CD4-positive, alpha-beta T cell treated with Interleukin-17A for 1 hour (primary cell): ENCODE measurements around the gene NNMT.

Experiments used
- DNase-seq: peaks from one replicate; pipeline ENCODE4 v3.0.0-alpha.2; 2020

NNMT gene

GRCh38 chr11:114295676-114296604 lies at the start of gene NNMT:
Gene NNMT, plus strand, starts transcription at chr11:114296399. Its CDS starts 158 bp downstream, at chr11:114296557.
- DNase-seq: no peak

- DNase-seq: no peak
Measured at GRCh38 chr11:114247070-114247789, 49.0 kb upstream of the NNMT start.

DNA sequence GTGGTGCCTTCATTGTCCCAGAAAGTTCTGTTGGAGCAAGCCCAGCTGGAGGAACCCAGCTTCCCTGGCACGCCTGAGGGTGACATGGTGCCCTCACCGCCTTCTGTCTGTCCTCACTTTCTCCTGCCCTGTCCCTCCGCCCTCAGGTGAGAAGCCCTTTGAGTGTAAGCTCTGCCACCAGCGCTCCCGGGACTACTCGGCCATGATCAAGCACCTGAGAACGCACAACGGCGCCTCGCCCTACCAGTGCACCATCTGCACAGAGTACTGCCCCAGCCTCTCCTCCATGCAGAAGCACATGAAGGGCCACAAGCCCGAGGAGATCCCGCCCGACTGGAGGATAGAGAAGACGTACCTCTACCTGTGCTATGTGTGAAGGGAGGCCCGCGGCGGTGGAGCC lies 46.0 kb upstream of the NNMT start:
- DNase-seq: no peak

- DNase-seq: no peak
Measured at GRCh38 chr11:114250993-114251814, 45.0 kb upstream of the NNMT start.

- no peak for DNase-seq
Measured at GRCh38 chr11:114251815-114252337, 44.3 kb upstream of the NNMT start.

DNA sequence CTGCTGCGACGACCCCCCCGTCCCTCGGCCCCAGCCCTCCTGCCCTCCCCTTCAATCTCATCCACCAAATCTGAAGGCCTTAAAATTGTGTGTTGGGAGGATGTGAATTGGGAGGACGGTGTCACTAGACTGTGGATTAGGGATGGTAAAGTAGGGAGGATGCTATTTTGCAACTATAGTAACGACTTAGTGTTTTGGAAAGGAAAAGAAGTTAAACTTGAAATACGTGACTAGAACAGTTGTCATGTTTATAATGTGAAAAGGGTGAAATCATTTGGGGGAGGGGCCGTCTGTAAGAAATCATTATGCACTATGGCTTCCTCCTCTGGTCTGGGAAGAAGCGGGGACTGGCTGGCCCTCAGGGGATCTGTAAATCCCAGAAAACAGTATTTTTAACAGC lies 43.4 kb upstream of the NNMT start:
- no peak for DNase-seq

DNA sequence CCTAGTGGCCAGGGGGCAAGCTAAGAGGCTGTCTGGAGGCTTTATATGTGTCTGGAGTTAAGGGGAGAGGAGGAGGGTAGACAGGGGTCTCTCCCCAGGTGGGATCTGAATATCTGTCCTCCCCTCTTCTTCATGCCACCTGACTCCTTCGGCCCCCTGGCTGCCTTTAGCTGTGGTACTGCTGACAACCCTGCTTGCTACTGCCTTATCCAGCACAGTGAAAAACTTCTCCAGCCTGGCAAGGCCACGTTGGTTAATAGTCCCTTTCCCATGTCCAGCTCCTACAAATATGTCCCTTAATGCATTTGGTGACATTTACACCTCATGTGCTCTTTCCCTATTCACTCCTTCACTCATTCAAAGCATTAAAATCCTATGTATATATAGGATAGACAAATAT lies 42.4 kb upstream of the NNMT start:
- no peak for DNase-seq

- DNase-seq: no peak
Measured at GRCh38 chr11:114254571-114255146, 41.5 kb upstream of the NNMT start.

DNA sequence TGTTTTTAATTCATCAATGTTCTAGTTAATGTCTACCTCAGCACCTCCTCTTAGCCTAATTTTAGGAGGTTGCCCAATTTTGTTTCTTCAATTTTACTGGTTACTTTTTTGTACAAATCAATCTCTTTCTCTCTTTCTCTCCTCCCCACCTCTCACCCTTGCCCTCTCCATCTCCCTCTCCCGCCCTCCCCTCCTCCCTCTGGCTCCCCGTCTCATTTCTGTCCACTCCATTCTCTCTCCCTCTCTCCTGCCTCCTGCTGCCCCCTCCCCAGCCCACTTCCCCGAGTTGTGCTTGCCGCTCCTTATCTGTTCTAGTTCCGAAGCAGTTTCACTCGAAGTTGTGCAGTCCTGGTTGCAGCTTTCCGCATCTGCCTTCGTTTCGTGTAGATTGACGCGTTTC lies 40.9 kb upstream of the NNMT start:
- DNase-seq: no peak

GRCh38 chr11:114256176-114256966 lies 39.8 kb upstream of the NNMT start:
- DNase-seq: no peak

DNA sequence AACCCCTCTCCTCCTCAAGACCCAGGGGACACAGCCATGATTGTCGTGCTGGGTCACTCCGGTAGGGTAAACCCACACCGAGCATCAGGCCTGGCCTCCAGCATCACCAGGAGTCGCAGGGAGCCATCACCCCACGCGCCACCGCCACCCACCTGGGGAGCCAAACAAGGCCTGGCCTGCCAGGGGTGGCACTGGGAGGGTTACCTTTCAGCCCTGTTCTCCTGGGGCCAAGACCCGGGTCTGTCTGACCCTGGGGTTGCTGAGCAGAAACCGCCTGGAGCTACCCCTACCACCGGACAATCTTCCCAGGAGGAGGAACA lies 39.3 kb upstream of the NNMT start:
- DNase-seq: no peak

- no peak for DNase-seq
Measured at GRCh38 chr11:114257621-114258558, 38.3 kb upstream of the NNMT start.

GRCh38 chr11:114258696-114259095 lies 37.5 kb upstream of the NNMT start:
- DNase-seq: no peak

DNA sequence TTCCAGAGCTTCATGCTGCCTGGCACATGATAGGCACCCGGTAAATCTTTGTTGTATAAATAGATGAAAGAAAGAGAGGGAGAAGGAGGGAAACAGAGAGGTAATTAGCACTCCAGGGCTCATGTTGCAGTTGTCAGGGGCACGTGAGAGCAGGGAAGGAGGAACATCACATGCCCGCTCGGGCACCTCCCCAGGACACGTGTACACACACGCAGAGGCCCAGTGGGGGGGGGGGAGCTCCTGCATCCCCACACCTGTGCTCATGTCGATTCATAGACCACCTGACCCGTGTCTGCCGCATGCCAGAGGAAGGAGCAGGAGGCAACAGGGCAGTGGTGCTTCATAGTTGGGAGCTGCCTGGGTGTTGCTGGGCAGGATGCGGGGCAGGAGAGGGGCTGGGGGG lies 37.1 kb upstream of the NNMT start:
- DNase-seq: no peak

- DNase-seq: no peak
Measured at GRCh38 chr11:114259551-114259983, 36.6 kb upstream of the NNMT start.

DNA sequence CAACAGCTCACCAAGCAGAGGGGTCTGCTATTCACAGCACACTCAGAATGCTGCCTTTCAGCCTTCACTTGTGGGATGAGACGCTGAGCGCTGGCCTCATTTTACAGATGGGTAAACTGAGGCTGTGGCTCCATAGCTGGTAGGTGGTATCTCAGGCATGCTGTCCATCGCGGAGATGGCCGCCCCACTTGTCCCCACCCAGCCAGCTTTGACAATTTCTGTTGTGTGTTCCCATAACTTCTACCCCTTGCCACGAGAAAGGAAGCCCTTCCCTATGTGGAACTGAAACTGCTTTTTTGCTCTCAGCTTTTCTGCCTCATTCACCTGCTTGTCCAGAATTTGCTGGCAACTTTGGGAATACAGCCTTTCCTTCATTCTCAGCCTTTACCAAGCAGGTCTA lies 36.1 kb upstream of the NNMT start:
- DNase-seq: no peak

GRCh38 chr11:114260483-114260882 lies 35.7 kb upstream of the NNMT start:
- no peak for DNase-seq

DNA sequence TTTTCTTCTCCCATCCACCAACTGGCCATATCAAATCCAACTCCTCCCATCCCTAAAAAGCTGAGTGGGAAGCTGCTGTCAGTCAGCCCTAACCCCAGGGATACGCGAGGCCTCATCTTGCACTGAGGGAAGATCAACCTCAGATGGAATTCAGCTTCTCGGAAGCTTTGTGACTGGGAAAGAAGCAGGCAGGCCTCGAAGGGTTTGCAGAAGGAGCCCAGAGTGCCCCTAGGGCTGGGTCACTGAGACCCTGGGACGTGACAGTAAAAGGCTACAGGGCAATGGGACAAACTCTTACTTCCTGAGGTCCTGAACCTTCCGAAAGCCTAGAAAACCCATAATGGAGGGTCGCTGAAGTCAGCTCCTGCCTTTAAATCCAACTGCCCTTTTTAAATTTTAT lies 34.4 kb upstream of the NNMT start:
- DNase-seq: no peak

DNA sequence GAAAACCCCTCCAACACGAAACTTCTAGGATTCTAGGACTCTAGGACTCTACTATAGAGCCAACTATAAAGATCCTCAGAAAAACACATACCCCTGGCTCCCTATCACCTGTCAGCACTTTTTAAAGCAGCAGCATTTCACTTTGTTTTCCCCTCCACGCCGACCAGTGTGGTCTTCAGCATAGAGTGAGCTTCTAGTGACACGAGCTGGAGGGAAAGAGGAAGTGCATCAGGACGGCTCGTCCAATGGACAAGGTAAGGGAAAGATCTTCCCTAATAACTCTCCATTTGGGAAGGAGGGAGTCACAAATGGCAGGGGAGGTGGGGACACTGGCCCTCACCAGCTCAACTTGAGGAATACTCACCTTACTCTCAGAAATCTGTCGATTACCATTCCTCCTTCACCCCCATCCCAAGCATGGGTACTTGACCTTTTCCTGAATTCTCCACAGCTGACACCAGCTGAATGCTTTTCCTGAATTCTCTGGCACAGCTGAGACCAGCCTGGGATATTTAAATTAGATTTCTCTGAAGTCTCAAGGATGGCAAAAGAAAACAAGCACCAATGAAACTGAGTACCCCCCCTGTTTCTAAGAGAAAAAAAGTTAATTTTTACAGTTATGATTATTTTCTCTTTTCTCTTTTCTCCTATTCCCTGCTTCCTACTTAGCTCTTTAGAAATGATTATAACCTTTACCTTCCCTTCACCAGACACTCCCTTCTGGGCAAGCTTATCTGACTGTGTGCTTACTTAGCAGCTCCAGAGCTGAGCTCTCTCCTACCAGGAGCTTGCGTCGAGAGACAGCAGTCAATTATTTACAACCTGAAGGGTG lies 33.3 kb upstream of the NNMT start:
- peak; percentile 44 for DNase-seq
